ENCODE data around the gene CERS6.
A peak's percentile ranks its signal among the peaks of the same experiment; 100 is the strongest.
"Not testable (repeated sequence)": the region's sequence is repeated elsewhere in the genome, so short reads cannot be mapped to it uniquely, and the experiment has no call there.

CERS6 gene

GRCh38 chr2:168502852-168503251, 46.8 kb downstream of the CERS6 start:
- not testable (repeated sequence) for DNase-seq

GRCh38 chr2:168503901-168504300, 47.8 kb downstream of the CERS6 start:
- no peak for DNase-seq

GRCh38 chr2:168504323-168504722, 48.3 kb downstream of the CERS6 start:
- no peak for DNase-seq

- no peak for DNase-seq
Observed at GRCh38 chr2:168510125-168510756, 54.2 kb downstream of the CERS6 start.

- DNase-seq: no peak
Observed at GRCh38 chr2:168514692-168515091, 58.6 kb downstream of the CERS6 start.

- peak; percentile 90 for DNase-seq
Observed at GRCh38 chr2:168515502-168515901, 59.4 kb downstream of the CERS6 start.

GRCh38 chr2:168517816-168518215, 61.7 kb downstream of the CERS6 start:
- DNase-seq: peak; percentile 14

GRCh38 chr2:168518555-168519066, 62.5 kb downstream of the CERS6 start:
- DNase-seq: peak; percentile 59

GRCh38 chr2:168519534-168520308, 63.6 kb downstream of the CERS6 start:
- peak; percentile 25 for DNase-seq

- DNase-seq: peak; percentile 28
Observed at GRCh38 chr2:168521053-168521741, 65.1 kb downstream of the CERS6 start.

- DNase-seq: no peak
Observed at GRCh38 chr2:168522446-168522845, 66.4 kb downstream of the CERS6 start.

GRCh38 chr2:168524005-168524404, 67.9 kb downstream of the CERS6 start:
- no peak for DNase-seq

GRCh38 chr2:168525020-168525419, 68.9 kb downstream of the CERS6 start:
- no peak for DNase-seq

- DNase-seq: no peak
Observed at GRCh38 chr2:168525716-168526446, 69.8 kb downstream of the CERS6 start.

GRCh38 chr2:168526641-168527040, 70.6 kb downstream of the CERS6 start:
- peak; percentile 10 for DNase-seq

GRCh38 chr2:168528016-168528415, 71.9 kb downstream of the CERS6 start:
- DNase-seq: no peak

- DNase-seq: peak; percentile 28
Observed at GRCh38 chr2:168528469-168528868, 72.4 kb downstream of the CERS6 start.

GRCh38 chr2:168529054-168529833, 73.2 kb downstream of the CERS6 start:
- peak; percentile 13 for DNase-seq

GRCh38 chr2:168529900-168530561, 74.0 kb downstream of the CERS6 start:
- peak; percentile 15 for DNase-seq

- peak; percentile 73 for DNase-seq
Observed at GRCh38 chr2:168530982-168531622, 75.0 kb downstream of the CERS6 start.

GRCh38 chr2:168534926-168535325, 78.9 kb downstream of the CERS6 start:
- DNase-seq: no peak
